Stimulated activated CD4-positive, alpha-beta T cell treated with anti-CD3 and anti-CD28 coated beads, Interleukin-15, amount 100 ng/mL, for 1 hour (primary cell): ENCODE results near the gene CPA4.

Source experiments
- DNase-seq, 2 donors: peaks; one replicate each; pipeline ENCODE4 v3.0.0-alpha.2; 2020; ENCODE audit warnings: low read depth in 1 of 2, low spot score in 1 of 2

The CPA4 gene

GRCh38 chr7:130363026-130363847 is 70.3 kb downstream of the CPA4 start:
- DNase-seq: no peak

DNA sequence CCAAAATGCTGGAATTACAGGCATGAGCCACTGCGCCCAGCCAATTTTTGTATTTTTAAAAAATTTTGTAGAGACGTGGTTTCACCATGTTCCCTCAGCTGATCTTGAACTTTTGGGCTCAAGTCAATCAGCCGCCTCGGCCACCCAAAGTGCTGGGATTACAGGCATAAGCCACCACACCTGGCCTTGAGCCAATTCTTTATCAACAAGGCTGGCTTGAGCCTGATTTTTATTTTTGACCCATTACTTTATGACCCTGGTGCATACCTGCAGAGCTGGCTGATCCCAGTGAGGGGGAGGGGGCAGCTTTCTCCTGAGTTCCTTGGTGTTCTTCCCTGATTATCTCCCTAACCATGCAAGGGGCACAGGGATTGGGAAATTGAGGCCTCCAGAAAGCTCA is 71.5 kb downstream of the CPA4 start:
- DNase-seq: no peak

GRCh38 chr7:130365088-130365487 is 72.1 kb downstream of the CPA4 start:
- DNase-seq: no peak

DNA sequence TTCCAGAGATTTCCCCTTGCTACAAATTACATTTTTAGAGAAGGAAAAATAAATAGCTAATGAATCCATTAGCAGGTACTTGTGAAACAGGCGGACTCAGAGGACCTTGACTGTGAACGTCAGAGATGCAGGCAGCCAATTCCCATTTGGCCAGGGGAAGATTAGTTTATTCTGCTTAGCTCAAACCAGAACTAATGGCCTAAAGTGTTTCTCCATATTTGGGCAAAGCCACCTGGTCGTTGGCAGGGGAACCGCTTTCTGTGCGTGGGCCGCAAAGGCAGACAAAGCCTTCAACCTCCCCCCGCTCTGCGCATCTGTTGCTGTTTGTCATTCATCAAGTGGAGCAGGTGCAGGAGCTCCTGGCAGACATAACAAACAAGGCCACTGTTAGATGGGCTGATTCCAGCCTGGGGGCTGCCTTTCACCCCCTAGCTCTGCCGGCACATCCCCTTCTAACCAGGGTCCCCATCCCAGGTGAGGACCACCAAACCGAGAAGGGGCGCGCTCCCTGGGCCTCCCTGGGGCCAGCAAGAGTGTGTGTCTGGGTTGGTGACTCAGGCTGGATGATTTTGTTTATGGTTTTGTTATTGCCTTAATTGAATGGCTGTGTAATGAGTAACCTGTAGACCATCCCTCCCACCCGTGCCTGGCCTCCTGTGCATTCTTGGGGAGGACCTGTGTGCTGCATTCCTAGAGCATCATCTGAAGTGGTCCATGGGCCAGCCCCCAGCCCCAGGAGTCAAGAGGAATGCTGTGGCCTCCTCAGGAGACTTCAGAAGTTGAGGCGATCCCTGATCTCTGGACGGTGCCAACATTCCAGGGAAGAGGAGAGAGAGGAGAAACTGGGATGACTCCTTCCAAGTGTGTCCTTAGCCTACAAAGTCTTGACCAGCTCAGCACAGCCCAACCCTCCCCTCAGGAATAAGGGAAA is 72.8 kb downstream of the CPA4 start:
- DNase-seq: no peak

GRCh38 chr7:130366564-130366963 is 73.6 kb downstream of the CPA4 start:
- DNase-seq: no peak

DNA sequence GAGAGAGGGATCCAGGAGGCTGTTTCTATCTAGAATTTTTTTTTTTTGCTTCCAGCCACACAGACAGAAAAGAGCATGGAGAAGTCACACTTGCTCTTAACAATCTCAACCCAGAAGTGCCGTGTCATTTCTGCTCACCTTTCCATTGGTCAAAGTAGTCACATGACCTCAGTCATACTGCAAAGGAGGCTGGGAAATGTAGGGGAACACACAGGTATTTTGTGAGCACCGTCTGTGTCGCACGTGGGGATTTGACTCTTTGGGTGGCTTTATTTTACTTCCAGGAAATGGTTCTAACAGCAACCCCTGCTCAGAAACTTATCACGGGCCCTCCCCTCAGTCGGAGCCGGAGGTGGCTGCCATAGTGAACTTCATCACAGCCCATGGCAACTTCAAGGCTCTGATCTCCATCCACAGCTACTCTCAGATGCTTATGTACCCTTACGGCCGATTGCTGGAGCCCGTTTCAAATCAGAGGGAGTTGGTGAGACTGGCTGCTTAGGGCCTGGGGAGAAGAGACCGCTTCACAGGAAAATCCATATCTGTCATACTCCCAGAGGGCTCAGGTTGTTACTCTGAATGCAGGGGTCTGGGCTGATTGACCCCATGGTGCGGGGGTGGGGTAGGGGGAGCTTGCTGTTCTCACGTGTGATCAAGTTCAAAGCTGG is 74.3 kb downstream of the CPA4 start:
- no peak for DNase-seq

- DNase-seq: no peak
Observed at GRCh38 chr7:130367836-130368746, 75.1 kb downstream of the CPA4 start.

GRCh38 chr7:130369110-130369711 is 76.2 kb downstream of the CPA4 start:
- no peak for DNase-seq

DNA sequence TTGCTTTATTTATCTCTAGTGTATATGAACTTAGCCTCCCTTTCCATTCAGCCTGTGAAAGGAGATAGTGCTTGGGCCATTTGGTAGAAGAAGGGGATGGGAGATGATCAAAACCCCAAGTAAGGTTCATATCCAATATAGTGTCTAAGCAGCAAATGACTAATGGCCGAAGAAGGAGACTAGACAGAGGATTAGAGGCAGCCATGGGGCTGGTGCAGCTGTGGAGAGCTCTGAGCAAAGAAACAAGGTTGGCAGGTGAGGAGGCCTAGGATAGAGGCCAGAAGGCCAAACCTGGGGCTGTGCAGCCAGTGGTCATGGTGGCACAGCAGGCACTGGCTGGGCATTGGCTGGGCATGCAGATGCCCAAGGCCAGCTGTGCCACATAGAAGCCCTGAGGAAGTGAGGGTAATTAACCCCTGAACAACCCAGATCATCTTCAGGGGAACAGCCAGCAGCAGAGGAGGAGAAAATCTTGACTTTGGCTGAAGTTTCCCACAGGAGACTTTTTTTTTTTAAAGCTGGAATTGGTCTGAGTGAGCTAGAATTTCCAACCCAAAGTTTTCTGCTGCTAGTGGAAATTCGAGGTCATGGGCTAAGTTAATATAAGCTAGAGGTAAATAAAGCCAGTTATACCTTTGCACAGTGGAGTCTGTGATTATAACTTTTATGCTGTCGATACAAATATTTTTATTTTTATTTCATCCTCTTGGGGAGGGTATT is 77.0 kb downstream of the CPA4 start:
- no peak for DNase-seq

DNA sequence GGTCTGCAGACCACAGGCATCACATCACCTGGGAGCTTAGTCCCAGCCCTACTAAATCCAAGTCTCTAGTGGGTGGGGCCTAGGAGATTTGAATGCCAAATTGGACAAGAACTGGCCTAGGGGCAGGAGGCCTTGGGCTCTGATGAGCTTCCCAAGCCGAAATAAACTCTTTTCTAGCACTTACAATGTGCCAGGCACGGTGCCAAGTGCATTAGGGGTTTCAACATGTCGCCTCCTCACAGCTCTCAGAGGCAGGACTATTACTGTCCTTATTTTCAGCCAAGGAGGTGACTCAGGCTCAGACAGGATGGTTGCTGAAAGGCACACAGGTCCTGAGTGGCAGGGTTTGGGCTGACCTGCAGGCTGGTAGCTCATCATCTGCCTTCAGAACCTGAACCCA is 78.1 kb downstream of the CPA4 start:
- no peak for DNase-seq

DNA sequence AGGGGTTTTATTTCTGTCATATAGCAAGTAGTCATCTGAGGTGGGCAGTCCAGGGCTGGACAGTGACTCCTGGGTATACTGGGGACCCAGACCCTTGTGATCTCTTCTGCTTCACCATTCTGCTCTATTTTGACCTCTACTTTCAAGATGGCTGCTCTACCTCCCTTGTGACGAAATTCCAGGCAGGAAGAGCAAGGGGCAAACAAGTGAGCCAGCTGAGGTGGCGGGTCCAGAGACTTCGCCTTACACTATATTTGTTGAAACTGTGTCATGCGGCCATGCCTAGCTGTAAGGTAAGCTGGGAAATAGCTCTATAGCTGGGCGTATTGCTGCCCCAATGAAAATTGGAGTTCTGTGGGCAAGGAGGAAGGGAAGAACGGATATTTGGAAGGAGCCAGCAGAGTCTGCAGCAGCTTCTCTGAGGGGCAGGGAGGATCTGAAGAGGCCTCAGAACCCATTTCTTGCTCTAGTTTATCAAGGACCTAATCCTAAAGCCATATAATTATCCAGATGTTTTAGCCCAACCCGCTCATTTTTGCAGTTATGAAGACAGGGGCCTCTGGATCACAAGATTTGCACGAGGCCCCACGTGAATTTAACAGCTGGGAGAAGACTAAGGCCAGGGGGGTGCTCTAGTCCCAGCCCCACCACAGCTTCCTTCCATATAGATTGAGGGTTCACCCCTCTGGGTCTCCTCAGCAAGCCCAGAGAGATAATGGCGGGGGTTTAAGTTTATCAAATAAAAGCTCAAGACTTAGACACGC is 79.6 kb downstream of the CPA4 start:
- DNase-seq: no peak
